SK-N-SH (cell line): ENCODE data around the gene ZNF578. TPM values are rescaled to one million over a fixed set of nuclear protein-coding genes. Genes with fewer than 3 reads are reported as not detected.
"Not testable (repeated sequence)": the region's sequence is repeated elsewhere in the genome, so short reads cannot be mapped to it uniquely, and the experiment has no call there.

ENCODE experiments used
- CTCF ChIA-PET: fragments of 300-600, 350-600 bp; formaldehyde crosslinking; extraction: SDS; loops from one replicate; lab custom pipeline; 2021; lab: Yijun Ruan, JAX
- POLR2A ChIA-PET: fragments of 350-600 bp; sonication (Branson Sonifier 250); formaldehyde crosslinking; extraction: SDS; loops from one replicate; lab custom pipeline; 2020; ENCODE audit warnings: antibody characterized with exemption, inconsistent platforms; lab: Yijun Ruan, JAX
- DNase-seq: peaks from one replicate; pipeline ENCODE4 v3.0.0; 2012
- H2AFZ ChIP-seq: fragments of 200-600 bp; sonication (generic); 2 replicates; pipeline ENCODE4 v1.8.1; 2016; ENCODE audit warnings: antibody characterized with exemption, mild to moderate bottlenecking, low read depth
- H3F3A ChIP-seq: fragments of 200-600 bp; sonication (generic); replicated peaks from 2 replicates; pipeline ENCODE3; 2016; ENCODE audit warnings: antibody characterized with exemption, mild to moderate bottlenecking; ENCODE audit not compliant: insufficient read depth
- H3K27ac ChIP-seq, 2 experiments: fragments of 200-500 bp in 1 of 2; fragments of 200-600 bp in 1 of 2; sonication (Bioruptor generic) in 1 of 2; sonication (generic), shearing (Covaris generic) in 1 of 2; 2 replicates each; pipeline versions ENCODE4 v1.5.1 to v1.6.1; 2014 to 2016; ENCODE audit warnings: low read depth in 2 of 2, inconsistent platforms in 1 of 2, low read length in 1 of 2, mild to moderate bottlenecking in 1 of 2, mixed read lengths in 1 of 2
- H3K27me3 ChIP-seq: fragments of 200-600 bp; sonication (generic), shearing (Covaris generic); 2 replicates; pipeline ENCODE4 v1.6.1; 2016; ENCODE audit warnings: mixed run types; ENCODE audit not compliant: insufficient read depth
- H3K36me3 ChIP-seq, 2 experiments: fragments of 200-500 bp in 1 of 2; fragments of 200-600 bp in 1 of 2; sonication (Bioruptor generic) in 1 of 2; sonication (generic) in 1 of 2; replicated peaks in 1 of 2; 2 replicates each; pipeline versions ENCODE3 to v1.5.1; 2014 to 2016; ENCODE audit warnings: low read length in 1 of 2, mild to moderate bottlenecking in 1 of 2; ENCODE audit not compliant: insufficient read depth in 2 of 2, control insufficient read depth in 1 of 2
- H3K4me1 ChIP-seq, 2 experiments: fragments of 200-500 bp in 1 of 2; fragments of 200-600 bp in 1 of 2; sonication (Bioruptor generic) in 1 of 2; sonication (generic), shearing (Covaris generic) in 1 of 2; 2 replicates each; pipeline versions ENCODE4 v1.5.1 to v1.6.1; 2014 to 2016; ENCODE audit warnings: low read depth in 1 of 2, low read length in 1 of 2, mixed run types in 1 of 2; ENCODE audit not compliant: insufficient read depth in 2 of 2, control insufficient read depth in 1 of 2
- H3K4me2 ChIP-seq: fragments of 200-600 bp; sonication (generic), shearing (Covaris generic); 2 replicates; pipeline ENCODE4 v1.6.1; 2017; ENCODE audit warnings: mixed run types
- H3K4me3 ChIP-seq, 2 experiments: fragments of 200-500 bp in 1 of 2; fragments of 200-600 bp in 1 of 2; sonication (Bioruptor generic) in 1 of 2; sonication (generic), shearing (Covaris generic) in 1 of 2; 2 replicates each; pipeline versions ENCODE4 v1.5.1 to v1.8.1; 2014 to 2016; ENCODE audit warnings: low read depth in 2 of 2, inconsistent platforms in 1 of 2, low read length in 1 of 2, mild to moderate bottlenecking in 1 of 2, mixed read lengths in 1 of 2, moderate library complexity in 1 of 2
- H3K79me2 ChIP-seq: fragments of 200-600 bp; sonication (generic); 2 replicates; pipeline ENCODE4 v1.8.1; 2017; ENCODE audit warnings: mild to moderate bottlenecking; ENCODE audit not compliant: insufficient read depth
- H3K9ac ChIP-seq: fragments of 200-600 bp; sonication (generic); 2 replicates; pipeline ENCODE4 v1.6.1; 2017; ENCODE audit warnings: mixed run types
- H3K9me2 ChIP-seq: fragments of 200-600 bp; sonication (generic); 2 replicates; pipeline ENCODE4 v1.6.1; 2017; ENCODE audit warnings: mixed run types
- H3K9me3 ChIP-seq: fragments of 200-600 bp; sonication (generic); 2 replicates; pipeline ENCODE4 v1.6.1; 2017; ENCODE audit warnings: mixed run types, mild to moderate bottlenecking, moderate library complexity
- H4K20me1 ChIP-seq: fragments of 200-600 bp; sonication (generic); 2 replicates; pipeline ENCODE4 v1.6.1; 2017; ENCODE audit warnings: mild to moderate bottlenecking, mixed run types; ENCODE audit not compliant: insufficient read depth
- FOSL2 ChIP-seq: IDR thresholded peaks from 2 replicates; pipeline ENCODE4 v1.4.0; 2012; ENCODE audit warnings: low read depth, mild to moderate bottlenecking, moderate library complexity, borderline replicate concordance
- FOXM1 ChIP-seq: IDR thresholded peaks from 2 replicates; pipeline ENCODE4 v1.4.0; 2012; ENCODE audit warnings: low read depth, mild to moderate bottlenecking
- TCF12 ChIP-seq: IDR thresholded peaks from 2 replicates; pipeline ENCODE4 v1.4.0; 2012
- WGBS: methylation state at CpG from one replicate; pipeline ENCODE4 v1.1.6; 2017; ENCODE audit warnings: low lambda C conversion rate; 5-methylcytosine and 5-hydroxymethylcytosine counted together
- polyA plus RNA-seq, 3 experiments: library from polyadenylated mRNA; depleted of rRNA; stranded (reverse); fragments of >200 nt; gene quantifications; 2 replicates each; pipeline ENCODE4 v1.2.3, GENCODE V29; 2012
- TF ChIP-seq, protein P1 (sequence below): IDR thresholded peaks from 2 replicates; pipeline ENCODE4 v1.4.0; 2012; ENCODE audit warnings: low read depth, borderline replicate concordance
- TF ChIP-seq, protein P2 (sequence below): IDR thresholded peaks from 2 replicates; pipeline ENCODE4; 2012

Gene ZNF578
- polyA plus RNA-seq, 1 of the 3 experiments (the other 2 are of a cell fraction): 2.5 TPM

DNA sequence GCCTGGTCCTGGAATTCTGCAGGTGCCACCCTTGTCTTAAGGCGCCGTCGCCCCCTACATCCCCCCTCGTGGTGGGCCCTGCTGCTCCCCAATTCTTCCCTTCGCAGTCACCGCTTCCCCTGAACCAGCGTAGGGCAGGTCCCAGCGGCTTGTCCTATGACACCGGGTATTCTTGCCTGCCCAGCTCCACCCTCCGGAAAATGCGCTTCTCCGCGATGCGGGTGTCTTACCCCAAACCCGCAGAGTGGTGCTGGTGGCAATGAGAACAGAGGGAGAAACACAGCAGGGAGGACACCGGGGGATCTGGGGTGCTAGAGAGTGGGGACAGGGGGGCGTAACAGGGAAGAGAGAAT lies 83.1 kb downstream of the ZNF578 start:
- Histone ChIP-seq H3K27me3 (no peaks in the 10 kb centered on the region), H3K36me3 (peaks cover 0 to 22% of the 10 kb centered on the region in 2 experiments), H3K79me2 (peaks cover 19% of the 10 kb centered on the region; the same call in 1 of the 2 replicates), H3K9ac (0 out of 2 replicates have a peak overlapping the region, but pooled peaks have one; percentile 48), H3K27ac (no peak overlapping the region), H3K4me2 (peak overlapping the region; percentile 78), H3K4me3 (peak overlapping the region; percentile 52), H3K9me2 (no peaks in the 10 kb centered on the region), H3K4me1 (no peaks in the 10 kb centered on the region; a peak in 1 of 4 replicates), H2AFZ (no peak overlapping the region), H3F3A (no peaks in the 10 kb centered on the region), H4K20me1 (no peaks in the 10 kb centered on the region)
- ChIA-PET POLR2A (no interaction called here), CTCF (no interaction called here)
- whole genome bisulfite sequencing: 34% methylated on average over 17 of the region's 17 CpGs
- no peak for TF ChIP-seq FOXM1
- TF ChIP-seq, all 33 proteins: peak for 0
- no peaks in the 10 kb centered on the region for H3K9me3 ChIP-seq
- peak; percentile 47 for DNase-seq

DNA sequence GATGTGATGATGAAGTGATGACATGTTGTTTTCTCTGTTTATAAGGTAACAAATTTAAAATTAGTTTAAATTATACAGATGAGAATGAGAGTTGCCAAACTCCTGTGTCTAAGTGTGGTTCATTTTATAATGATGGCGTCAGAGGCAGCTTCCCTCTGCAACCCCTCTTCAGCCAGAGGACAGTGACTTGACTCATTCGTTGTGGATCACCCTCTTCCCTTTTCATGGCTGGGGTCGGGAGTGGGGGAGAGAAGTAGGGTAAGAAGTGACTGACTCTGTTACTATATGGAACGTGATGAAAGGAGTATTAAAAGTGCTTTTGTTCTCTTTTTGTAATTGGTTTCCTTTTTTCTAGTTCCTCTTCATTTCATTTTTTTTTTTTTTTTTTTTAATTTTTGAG lies 85.5 kb downstream of the ZNF578 start:
- H4K20me1 ChIP-seq, H3K9me2 ChIP-seq, H2AFZ ChIP-seq, DNase-seq, H3K27me3 ChIP-seq, H3K9me3 ChIP-seq, H3K4me1 ChIP-seq, H3K27ac ChIP-seq, CTCF ChIA-PET, H3F3A ChIP-seq, H3K4me2 ChIP-seq, H3K4me3 ChIP-seq, POLR2A ChIA-PET, H3K9ac ChIP-seq: not testable (repeated sequence)
- peaks cover 19% of the 10 kb centered on the region; the same call in 1 of the 2 replicates for H3K79me2 ChIP-seq
- WGBS: 68% methylated on average over 4 of the region's 4 CpGs
- peaks cover 4 to 22% of the 10 kb centered on the region in 2 experiments for H3K36me3 ChIP-seq

DNA sequence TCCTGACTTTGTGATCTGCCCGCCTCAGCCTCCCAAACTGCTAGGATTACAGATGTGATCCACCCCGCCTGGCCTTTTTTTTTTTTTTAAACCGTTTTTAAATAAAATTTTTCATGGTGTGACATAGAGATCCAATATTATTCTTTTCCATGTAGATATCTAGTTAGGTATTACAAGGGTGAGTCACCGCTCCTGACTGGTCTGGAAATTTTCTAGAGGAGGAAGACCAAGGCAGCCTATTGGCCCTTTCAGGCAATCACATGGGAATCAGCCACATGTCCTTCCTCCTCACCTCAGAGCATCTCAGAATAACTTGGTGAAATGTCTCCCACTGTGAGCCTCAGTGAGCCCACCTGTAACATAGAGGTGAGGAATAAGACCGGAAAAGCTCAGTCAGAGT lies 87.8 kb downstream of the ZNF578 start:
- H3K4me2 ChIP-seq, H3K9me3 ChIP-seq, H3K9ac ChIP-seq, CTCF ChIA-PET, DNase-seq, H3K4me3 ChIP-seq, H3K9me2 ChIP-seq, H3K27ac ChIP-seq, H3F3A ChIP-seq, H3K4me1 ChIP-seq, H4K20me1 ChIP-seq, H2AFZ ChIP-seq, H3K27me3 ChIP-seq: not testable (repeated sequence)
- H3K79me2 ChIP-seq: peaks cover 19% of the 10 kb centered on the region; the same call in 1 of the 2 replicates
- POLR2A ChIA-PET: interaction anchor here (0.6 kb wide), 1 partner anchor 35 kb away, joined by 3 read pairs; no protein-coding TSS in a partner anchor
- 72% methylated on average over 5 of the region's 5 CpGs for WGBS
- H3K36me3 ChIP-seq: peaks cover 4 to 32% of the 10 kb centered on the region in 2 experiments

DNA sequence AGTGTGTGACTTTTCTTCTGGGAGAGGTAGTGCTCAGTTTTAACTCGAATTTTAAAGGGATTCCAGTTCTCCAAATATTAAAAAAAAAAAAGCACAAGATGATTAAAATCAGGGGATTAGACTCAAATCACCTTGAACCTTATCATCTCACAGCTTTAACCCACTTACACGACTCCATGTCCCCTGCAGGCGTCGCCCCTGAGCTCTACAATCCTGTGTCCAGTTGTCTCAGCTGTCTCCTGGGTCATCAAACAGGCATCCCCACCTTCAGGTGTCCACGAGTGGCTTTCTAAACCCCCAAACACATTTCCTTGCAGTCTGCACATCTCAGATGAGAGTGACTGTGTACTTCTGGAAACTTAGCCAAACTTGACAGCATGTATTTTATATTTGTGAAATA lies 88.3 kb downstream of the ZNF578 start:
- H3K9me3 ChIP-seq: no peaks in the 10 kb centered on the region
- peaks cover 19% of the 10 kb centered on the region; the same call in 1 of the 2 replicates for H3K79me2 ChIP-seq
- no peaks in the 10 kb centered on the region for H3K9me2 ChIP-seq
- POLR2A ChIA-PET: interaction anchor here (0.6 kb wide), 1 partner anchor 36 kb away, joined by 3 read pairs; no protein-coding TSS in a partner anchor
- H3K27me3 ChIP-seq: no peaks in the 10 kb centered on the region
- H3K27ac ChIP-seq: no peak overlapping the region
- H2AFZ ChIP-seq: no peak overlapping the region
- no peak overlapping the region for H3K4me2 ChIP-seq
- H3K36me3 ChIP-seq: peaks cover 4 to 37% of the 10 kb centered on the region in 2 experiments
- no peaks in the 10 kb centered on the region for H4K20me1 ChIP-seq
- H3K4me1 ChIP-seq: no peaks in the 10 kb centered on the region; a peak in 1 of 4 replicates
- 65% methylated on average over 5 of the region's 5 CpGs for WGBS
- peaks cover 3% of the 10 kb centered on the region for H3F3A ChIP-seq
- no peak for DNase-seq
- no peak overlapping the region for H3K9ac ChIP-seq
- H3K4me3 ChIP-seq: no peak overlapping the region
- TF ChIP-seq, protein P1, sequence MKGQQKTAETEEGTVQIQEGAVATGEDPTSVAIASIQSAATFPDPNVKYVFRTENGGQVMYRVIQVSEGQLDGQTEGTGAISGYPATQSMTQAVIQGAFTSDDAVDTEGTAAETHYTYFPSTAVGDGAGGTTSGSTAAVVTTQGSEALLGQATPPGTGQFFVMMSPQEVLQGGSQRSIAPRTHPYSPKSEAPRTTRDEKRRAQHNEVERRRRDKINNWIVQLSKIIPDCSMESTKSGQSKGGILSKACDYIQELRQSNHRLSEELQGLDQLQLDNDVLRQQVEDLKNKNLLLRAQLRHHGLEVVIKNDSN: no peak
- TF ChIP-seq FOSL2 (no peak), TCF12 (no peak)
- TF ChIP-seq, protein P2, sequence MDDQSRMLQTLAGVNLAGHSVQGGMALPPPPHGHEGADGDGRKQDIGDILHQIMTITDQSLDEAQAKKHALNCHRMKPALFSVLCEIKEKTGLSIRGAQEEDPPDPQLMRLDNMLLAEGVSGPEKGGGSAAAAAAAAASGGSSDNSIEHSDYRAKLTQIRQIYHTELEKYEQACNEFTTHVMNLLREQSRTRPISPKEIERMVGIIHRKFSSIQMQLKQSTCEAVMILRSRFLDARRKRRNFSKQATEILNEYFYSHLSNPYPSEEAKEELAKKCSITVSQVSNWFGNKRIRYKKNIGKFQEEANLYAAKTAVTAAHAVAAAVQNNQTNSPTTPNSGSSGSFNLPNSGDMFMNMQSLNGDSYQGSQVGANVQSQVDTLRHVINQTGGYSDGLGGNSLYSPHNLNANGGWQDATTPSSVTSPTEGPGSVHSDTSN: no peak
- CTCF ChIA-PET: no interaction called here

DNA sequence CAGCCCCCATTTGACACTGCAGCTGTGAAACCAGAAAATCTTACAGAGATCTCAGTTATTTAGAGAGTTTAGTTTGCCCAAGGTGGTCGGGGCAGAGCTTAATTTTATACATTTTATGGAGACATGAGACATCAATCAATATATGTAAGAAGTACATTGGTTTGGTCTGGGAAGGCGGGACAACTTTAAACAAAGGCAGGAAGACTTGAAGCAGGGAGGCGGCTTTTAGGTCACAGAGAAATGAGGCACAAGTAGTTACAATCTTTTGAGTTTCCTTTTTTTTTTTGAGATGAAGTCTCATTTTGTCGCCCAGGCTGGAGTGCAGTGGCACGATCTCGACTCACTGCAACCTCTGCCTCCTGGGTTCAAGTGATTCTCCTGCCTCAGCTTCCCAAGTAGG lies 89.2 kb downstream of the ZNF578 start:
- CTCF ChIA-PET: interaction anchor here (0.6 kb wide), 1 partner anchor 40 kb away, joined by 3 read pairs; no protein-coding TSS in a partner anchor
- not testable (repeated sequence) for H3K27me3 ChIP-seq

More for the DNA sequence above, 89.2 kb downstream of the ZNF578 start:
- H3K4me2 ChIP-seq, H3K9ac ChIP-seq, H3K27ac ChIP-seq, H3K4me3 ChIP-seq, H3K9me2 ChIP-seq, H3K4me1 ChIP-seq, POLR2A ChIA-PET, H2AFZ ChIP-seq, DNase-seq, H3K9me3 ChIP-seq, H4K20me1 ChIP-seq, H3F3A ChIP-seq: not testable (repeated sequence)
- 77% methylated on average over 6 of the region's 6 CpGs for WGBS
- Histone ChIP-seq H3K79me2 (peaks cover 19% of the 10 kb centered on the region; the same call in 1 of the 2 replicates), H3K36me3 (peaks cover 4 to 43% of the 10 kb centered on the region in 2 experiments)
